MCF 10A (cell line): ENCODE data around the gene CKS1B. TPM values are rescaled to one million over a fixed set of nuclear protein-coding genes. Genes with fewer than 3 reads are reported as not detected.

ENCODE experiments used
- BruUV-seq: library from RNA; stranded (reverse); fragments of 400-500 nt; replicated peaks from 2 replicates; lab custom pipeline; 2021; lab: Mats Ljungman, UMichigan
- CTCF ChIA-PET: fragments of 300-600 bp; sonication (Branson Sonifier 250); formaldehyde crosslinking; extraction: SDS; loops from one replicate; lab custom pipeline; 2021; ENCODE audit warnings: antibody characterized with exemption, inconsistent platforms; lab: Yijun Ruan, JAX
- POLR2A ChIA-PET: fragments of 300-600, 350-650 bp; sonication (Branson Sonifier 250); formaldehyde crosslinking; extraction: SDS; loops from one replicate; lab custom pipeline; 2020; ENCODE audit warnings: antibody characterized with exemption, inconsistent platforms; lab: Yijun Ruan, JAX
- DNase-seq: peaks from one replicate; pipeline ENCODE4 v3.0.0-alpha.2; 2018; ENCODE audit not compliant: unreplicated experiment
- H3K27ac Mint-ChIP-seq: one replicate; pipeline ENCODE4 v1.8.0; 2022; ENCODE audit warnings: mild to moderate bottlenecking, low read depth, mixed read lengths; ENCODE audit not compliant: unreplicated experiment
- H3K27me3 Mint-ChIP-seq: one replicate; pipeline ENCODE4 v1.8.0; 2022; ENCODE audit warnings: mixed read lengths; ENCODE audit not compliant: insufficient read depth, unreplicated experiment
- H3K36me3 Mint-ChIP-seq: one replicate; pipeline ENCODE4 v1.8.0; 2022; ENCODE audit warnings: mild to moderate bottlenecking, moderate library complexity, mixed read lengths; ENCODE audit not compliant: insufficient read depth, unreplicated experiment
- H3K4me1 Mint-ChIP-seq: one replicate; pipeline ENCODE4 v1.8.0; 2022; ENCODE audit warnings: mixed read lengths; ENCODE audit not compliant: insufficient read depth, unreplicated experiment
- H3K4me3 Mint-ChIP-seq: one replicate; pipeline ENCODE4 v1.8.0; 2022; ENCODE audit warnings: mild to moderate bottlenecking, moderate library complexity, mixed read lengths; ENCODE audit not compliant: unreplicated experiment
- H3K9me3 Mint-ChIP-seq: one replicate; pipeline ENCODE4 v1.8.0; 2022; ENCODE audit warnings: mixed read lengths; ENCODE audit not compliant: unreplicated experiment
- CTCF ChIP-seq: fragments of 200-600 bp; IDR thresholded peaks from one replicate; pipeline ENCODE4 v1.8.0; 2022; ENCODE audit warnings: antibody characterized with exemption, mild to moderate bottlenecking; ENCODE audit not compliant: unreplicated experiment
- intact Hi-C: fragments of 100-400 bp; cut with micrococcal nuclease; formaldehyde crosslinking; loops from 2 replicates; pipeline ENCODE4 v1.14.1; 2022
- microRNA-seq: library from miRNA; unstranded; fragments of <30 nt; microRNA quantifications from one replicate; pipeline ENCODE4 v1.2.0, GENCODE V29; 2022
- total RNA-seq: library from RNA; stranded (reverse); gene quantifications from 2 replicates; pipeline ENCODE4 v1.2.3, GENCODE V29; 2022

The CKS1B gene
- total RNA-seq, 1 experiment from 2014 or later = 285 TPM

GRCh38 chr1:155026588-155026987, 52.1 kb downstream of the CKS1B start:
- no peak overlapping the region for H3K4me3 Mint-ChIP-seq
- peaks cover 15% of the 10 kb centered on the region for H3K36me3 Mint-ChIP-seq
- peak; percentile 67 for DNase-seq
- CTCF ChIA-PET = no interaction called here
- intact Hi-C loops = no loop called here
- TF ChIP-seq CTCF = no peak
- H3K27me3 Mint-ChIP-seq = no peaks in the 10 kb centered on the region
- no peaks in the 10 kb centered on the region for H3K9me3 Mint-ChIP-seq
- no peak overlapping the region for H3K27ac Mint-ChIP-seq
- POLR2A ChIA-PET = interaction anchor here (1.0 to 6.3 kb wide), 3 partner anchors 12 to 17 kb away, joined by 4 to 30 read pairs (median 5); no protein-coding TSS in a partner anchor
- BruUV-seq = no TSS peak
- H3K4me1 Mint-ChIP-seq = peaks cover 26% of the 10 kb centered on the region

Small RNAs within 50 kb of the gene (microRNA-seq; reads per million reads assigned to microRNA genes)
- gene MIR4258 = not detected

Other genes starting within 250 kb of the CKS1B start
- 0.07 TPM in 1 of 2 replicates, not detected in the other for gene KCNN3, start 104.4 kb upstream of the CKS1B start, total RNA-seq
- gene PMVK, start 38.0 kb upstream of the CKS1B start, total RNA-seq = 57.7 and 68.9 TPM in 2 replicates
- 11.3 TPM in 2 replicates for gene PBXIP1, start 18.6 kb upstream of the CKS1B start, total RNA-seq
- gene PYGO2, start 12.9 kb upstream of the CKS1B start, total RNA-seq = 32.1 and 35.9 TPM in 2 replicates
- gene SHC1, start 3.9 kb upstream of the CKS1B start, total RNA-seq = 667 and 885 TPM in 2 replicates
- 65.4 and 91.1 TPM in 2 replicates for gene FLAD1, start 8.7 kb downstream of the CKS1B start, total RNA-seq
- gene LENEP, start 18.9 kb downstream of the CKS1B start, total RNA-seq = 0.83 TPM in 1 of 2 replicates, not detected in the other
- 169 and 175 TPM in 2 replicates for gene ZBTB7B, start 28.1 kb downstream of the CKS1B start, total RNA-seq
- gene DCST2, start 59.1 kb downstream of the CKS1B start, total RNA-seq = 0.91 and 1.8 TPM in 2 replicates
- 0.21 and 0.42 TPM in 2 replicates for gene DCST1, start 59.1 kb downstream of the CKS1B start, total RNA-seq
- 385 and 456 TPM in 2 replicates for gene ADAM15, start 76.6 kb downstream of the CKS1B start, total RNA-seq
- gene EFNA4, start 89.1 kb downstream of the CKS1B start, total RNA-seq = 7.4 and 9.5 TPM in 2 replicates
- 1.6 and 1.7 TPM in 2 replicates for gene EFNA3, start 104.2 kb downstream of the CKS1B start, total RNA-seq
- 38.9 and 42.3 TPM in 2 replicates for gene EFNA1, start 153.2 kb downstream of the CKS1B start, total RNA-seq
- gene SLC50A1, start 161.2 kb downstream of the CKS1B start, total RNA-seq = 91.2 and 97.8 TPM in 2 replicates
- gene DPM3, start 165.8 kb downstream of the CKS1B start, total RNA-seq = 79.7 and 86.4 TPM in 2 replicates
- gene KRTCAP2, start 198.6 kb downstream of the CKS1B start, total RNA-seq = 313 and 383 TPM in 2 replicates
- 0.21 and 0.32 TPM in 2 replicates for gene TRIM46, start 199.2 kb downstream of the CKS1B start, total RNA-seq
- 33.0 and 34.4 TPM in 2 replicates for gene THBS3, start 233.2 kb downstream of the CKS1B start, total RNA-seq
- 64.6 and 67.4 TPM in 2 replicates for gene MTX1, start 234.0 kb downstream of the CKS1B start, total RNA-seq